Stimulated activated CD4-positive, alpha-beta T cell treated with anti-CD3 and anti-CD28 coated beads, TNF-alpha, amount 100 ng/mL, for 4 hours (primary cell): Measurements from ENCODE around the gene BEX5.
"Not testable (repeated sequence)": the region's sequence is repeated elsewhere in the genome, so short reads cannot be mapped to it uniquely, and the experiment has no call there.

Experiments used
- DNase-seq, 3 experiments: peaks; one replicate each; pipeline ENCODE4 v3.0.0-alpha.2; 2020; ENCODE audit warnings: low read depth in 3 of 3

Gene BEX5

DNA sequence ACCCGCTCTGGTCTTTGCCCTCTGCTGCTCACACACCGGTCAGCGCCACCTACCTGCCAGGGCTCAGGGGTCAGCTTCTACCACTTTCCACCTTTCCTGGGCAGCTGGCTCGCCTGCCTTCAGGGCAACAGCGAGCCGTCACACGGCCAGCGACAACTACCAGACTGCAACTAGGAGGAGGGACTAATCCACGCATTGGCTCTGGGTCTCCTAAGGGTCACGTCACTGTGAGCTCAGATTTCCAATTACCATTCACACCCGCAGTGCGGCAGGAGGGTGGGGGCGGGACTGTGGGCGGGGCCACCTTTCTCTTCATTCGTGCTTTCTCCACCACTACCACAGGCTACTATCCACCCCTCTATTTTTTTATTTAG is at the start of gene BEX5:
Gene BEX5, minus strand, starts transcription at position 172 of the 374 bp plus-strand sequence. CDS start 1,712 bp downstream, outside the sequence.
- DNase-seq = peak; percentile 1 to 26 (median 21)

DNA sequence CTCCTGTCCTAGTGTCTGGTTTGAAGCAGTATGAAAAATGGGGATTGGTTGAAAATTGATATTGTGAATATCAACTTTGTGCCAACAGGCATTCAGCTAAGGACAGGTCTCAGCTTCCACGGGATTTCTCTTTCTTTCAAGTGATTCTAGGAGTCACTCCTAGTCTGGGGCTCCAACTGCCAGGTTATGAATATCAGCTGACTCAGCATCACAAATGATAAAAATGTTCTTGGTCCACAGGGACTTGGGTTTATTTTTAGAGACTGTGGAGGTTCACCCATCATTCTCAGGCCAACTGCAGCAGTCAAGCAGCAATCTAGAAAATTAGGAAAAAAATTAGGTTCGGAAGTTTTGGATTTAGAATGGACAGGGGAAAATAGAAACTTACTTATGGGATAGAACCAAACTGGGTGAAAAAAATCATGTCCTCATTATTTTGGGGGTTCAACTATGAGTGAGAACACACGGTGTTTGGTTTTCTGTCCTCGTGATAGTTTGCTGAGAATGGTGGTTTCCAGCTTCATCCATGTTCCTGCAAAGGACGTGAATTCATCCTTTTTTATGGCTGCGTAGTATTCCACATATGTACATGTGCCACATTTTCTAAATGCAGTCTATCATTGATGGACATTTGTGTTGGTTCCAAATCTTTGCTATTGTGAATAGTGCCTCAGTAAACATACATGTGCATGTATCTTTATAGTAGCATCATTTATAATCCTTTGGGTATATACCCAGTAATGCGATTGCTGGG is 30.4 kb upstream of the BEX5 start:
- no peak for DNase-seq

DNA sequence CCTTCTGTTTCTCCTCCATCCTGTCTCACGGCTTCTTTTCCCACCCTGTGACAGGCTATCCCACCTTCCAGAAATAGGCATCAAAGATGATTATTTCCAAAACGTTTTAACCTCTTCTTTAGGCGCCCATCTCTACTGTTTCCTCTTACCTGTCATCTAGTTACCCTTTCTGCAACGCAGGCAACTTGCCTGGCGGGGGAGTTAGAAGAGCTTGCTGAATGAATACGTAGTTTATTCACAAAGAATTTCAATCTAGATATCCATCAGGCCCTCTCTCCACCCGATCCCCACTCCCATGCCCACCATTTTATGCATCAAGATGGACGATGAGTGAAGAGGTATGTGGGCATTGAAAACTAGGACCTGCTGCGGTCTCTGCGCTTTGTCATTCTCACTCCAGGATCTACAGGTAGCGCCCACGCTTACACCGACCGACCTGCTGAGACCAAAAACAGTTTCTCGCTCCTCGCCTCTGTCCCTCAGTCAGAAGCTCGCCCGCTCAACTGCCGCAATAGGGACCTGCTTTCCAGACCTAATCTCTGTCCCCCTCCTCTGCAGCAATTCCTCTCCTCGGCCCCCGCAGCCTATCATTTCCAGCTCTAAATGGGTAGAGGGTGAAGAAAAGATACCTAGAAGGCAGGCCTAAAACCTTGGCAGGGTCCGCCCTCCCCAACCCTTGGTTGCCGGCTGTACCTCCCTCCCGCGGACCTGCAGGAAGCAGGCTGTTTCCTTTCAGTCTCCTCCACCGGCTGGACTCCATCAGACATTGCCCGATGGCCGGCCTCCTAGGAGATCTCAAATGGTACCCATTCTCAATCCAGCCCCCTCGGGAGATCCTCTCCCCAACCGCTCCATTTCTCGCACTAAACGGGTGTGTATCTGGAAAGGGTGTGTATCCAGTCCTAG is 624 bp downstream of the BEX5 start:
- DNase-seq = peak in 1 of 3 experiments; percentile 2

DNA sequence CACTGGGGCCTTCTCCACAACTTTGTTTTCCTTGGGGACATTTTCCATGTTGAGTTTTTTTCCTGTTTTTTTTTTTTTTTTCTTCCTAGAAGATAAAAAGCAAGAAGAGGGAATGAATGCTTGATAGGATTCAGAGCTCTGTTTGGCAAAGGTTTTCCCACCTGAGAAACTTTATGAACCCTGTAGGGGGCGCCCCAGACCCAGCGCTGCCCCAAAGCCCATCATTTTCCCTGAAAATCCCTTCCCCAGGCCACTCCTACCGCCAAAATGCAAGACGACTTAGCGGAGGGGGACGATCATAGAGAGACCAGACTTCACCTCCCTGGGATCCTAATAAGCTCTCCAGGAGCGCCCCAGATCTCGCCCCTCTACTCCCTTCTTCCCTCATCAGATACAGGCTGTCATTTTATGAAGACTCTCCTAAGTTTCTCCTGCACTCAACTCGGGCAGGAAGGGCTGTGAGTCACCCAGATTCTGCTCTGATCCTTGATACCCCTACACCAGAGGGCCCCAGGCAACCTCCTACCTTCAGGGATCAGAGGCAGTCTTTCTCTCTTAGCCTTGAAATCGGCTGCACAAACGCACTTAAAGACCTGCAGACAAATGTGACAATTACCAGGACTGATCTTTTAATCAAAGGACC is 1.4 kb downstream of the BEX5 start:
- no peak for DNase-seq

DNA sequence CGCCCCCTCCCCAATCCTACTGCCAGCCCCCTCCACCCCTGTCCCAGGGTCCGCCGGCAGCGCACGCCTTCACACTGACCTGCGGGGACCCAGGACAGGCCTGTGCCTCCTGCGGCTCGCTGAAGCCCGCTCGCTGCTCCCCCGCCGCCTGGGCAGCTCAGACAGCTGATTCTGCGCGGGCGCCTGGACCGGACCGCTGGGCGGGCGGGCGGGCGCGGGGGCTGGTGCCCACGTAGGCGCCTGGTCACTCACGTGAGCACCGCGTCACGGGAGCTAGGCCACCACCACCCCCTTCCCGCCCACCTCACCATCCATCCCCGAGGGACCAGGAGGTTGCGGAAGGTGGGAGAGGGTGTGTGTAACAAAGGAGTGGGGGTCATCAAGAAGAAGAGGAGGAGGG is 13.5 kb downstream of the BEX5 start, which contains the start of gene TCEAL6:
Gene TCEAL6, minus strand, starts transcription at position 208 of the 400 bp plus-strand sequence.
- DNase-seq = not testable (repeated sequence)

DNA sequence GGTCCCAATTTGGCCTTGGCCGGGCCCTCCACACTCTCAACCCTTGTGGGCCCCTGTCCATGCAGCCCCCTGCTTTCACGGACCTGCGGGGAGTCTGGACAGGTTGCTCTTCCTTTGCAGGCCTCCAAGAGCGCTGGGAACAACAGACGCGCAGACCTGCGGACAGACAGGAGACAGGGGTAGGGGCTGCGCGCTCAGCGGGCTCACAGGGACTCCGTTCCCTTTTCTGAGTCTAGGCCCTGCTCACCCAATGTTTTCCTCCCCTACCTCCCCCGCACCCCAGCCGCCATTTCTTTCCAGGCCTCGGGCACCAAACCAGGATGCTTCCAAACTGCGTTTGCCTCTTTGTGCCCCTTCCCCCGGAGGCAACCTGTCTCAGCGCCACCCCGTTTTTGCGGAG is 14.1 kb downstream of the BEX5 start:
- not testable (repeated sequence) for DNase-seq

DNA sequence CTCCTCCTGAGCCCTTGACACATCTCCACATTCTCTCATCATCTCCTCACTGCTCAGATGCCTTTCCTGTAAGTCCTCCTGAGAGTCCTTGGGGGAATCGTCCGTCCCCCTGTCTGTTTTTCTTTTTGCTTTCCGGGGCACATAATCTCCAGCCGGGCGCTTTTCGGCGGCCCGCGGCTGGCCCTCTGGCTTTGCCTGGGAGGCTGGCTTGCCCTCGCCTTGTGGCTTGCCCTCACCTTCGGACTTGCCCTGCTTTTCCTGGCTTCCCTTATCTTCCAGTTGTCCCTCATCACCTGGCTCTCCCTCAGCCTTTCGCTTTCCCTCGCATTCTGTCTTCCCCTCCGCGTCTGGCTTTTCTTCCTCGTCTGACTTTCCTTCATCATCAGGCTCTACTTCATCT is 14.9 kb downstream of the BEX5 start:
- DNase-seq = not testable (repeated sequence)

DNA sequence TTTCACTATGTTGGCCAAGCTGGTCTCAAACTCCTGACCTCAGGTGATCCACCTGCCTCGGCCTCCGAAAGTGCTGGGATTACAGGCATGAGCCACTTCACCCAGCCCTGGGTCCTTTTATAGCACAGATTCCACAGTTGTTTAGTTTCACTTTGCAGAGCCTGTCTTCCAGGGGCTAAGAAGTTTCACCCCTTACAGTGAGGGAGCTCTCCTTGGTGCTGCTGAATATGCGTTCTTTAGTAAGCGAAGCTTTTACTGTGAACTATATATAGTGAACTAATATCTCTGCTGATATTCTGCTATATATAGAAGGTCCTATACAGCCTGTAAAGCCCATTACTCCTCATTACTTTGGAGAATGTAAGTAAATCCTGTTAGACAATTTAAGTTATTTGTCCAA is 17.7 kb downstream of the BEX5 start:
- no peak for DNase-seq

DNA sequence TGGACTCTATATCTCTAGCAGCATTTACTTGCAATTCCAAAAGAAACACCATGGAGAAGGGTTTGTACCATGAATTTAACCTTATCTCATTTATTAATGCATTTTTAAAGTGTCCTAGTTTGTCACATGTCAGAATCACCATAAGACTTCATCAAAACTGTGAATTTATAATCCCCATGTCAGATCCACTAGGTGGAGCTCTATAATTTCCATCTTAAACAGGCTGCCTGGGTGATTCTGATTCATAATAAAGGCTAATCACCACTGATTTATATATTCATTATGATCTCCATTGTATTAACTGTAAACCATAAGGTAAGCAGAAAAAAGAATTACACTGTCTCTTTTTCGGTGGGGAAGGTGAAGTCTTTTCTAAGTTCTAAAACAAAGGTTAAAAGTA is 26.3 kb downstream of the BEX5 start:
- no peak for DNase-seq

DNA sequence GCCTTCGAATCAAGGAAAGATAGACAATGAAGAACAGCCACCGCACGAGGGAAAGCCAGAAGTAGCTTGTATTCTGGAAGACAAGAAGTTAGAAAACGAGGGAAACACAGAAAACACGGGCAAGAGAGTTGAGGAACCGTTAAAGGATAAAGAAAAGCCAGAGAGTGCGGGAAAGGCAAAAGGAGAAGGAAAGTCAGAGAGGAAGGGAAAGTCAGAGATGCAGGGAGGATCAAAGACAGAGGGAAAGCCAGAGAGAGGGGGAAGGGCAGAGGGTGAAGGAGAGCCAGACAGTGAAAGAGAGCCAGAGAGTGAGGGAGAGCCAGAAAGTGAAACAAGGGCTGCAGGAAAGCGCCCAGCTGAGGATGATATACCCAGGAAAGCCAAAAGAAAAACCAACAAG is 28.9 kb downstream of the BEX5 start:
- DNase-seq = no peak

DNA sequence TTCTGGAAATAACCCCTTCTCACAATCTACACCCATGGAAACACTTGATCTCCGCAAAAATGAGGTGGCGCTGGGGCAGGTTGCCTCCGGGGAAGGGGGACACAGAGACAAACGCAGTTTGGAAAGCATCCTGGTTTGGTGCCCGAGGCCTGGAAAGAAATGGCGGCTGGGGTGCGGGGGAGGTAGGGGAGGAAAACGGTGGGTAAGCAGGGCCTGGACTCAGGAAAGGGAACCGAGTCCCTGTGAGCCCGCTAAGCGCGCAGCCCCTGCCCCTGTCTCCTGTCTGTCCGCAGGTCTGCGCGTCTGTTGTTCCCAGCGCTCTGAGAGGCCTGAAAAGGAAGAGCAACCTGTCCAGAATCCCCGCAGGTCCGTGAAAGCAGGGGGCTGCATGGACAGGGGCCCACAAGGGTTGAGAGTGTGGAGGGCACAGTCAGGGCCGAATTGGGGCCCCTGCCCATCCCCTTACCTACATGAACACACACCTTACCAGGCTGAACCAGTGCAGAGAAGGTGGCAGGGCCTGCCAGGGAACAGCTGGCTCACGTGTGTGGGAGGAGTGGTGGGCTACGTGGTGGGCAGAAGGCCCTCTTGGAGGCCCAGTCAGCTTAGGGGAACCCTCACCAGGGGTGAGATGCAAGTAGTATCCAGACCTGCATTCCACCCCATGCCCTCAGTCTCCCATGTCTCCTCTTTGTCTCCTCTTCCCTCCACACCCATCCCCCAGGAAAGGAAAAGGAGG is 29.5 kb downstream of the BEX5 start:
- not testable (repeated sequence) for DNase-seq

DNA sequence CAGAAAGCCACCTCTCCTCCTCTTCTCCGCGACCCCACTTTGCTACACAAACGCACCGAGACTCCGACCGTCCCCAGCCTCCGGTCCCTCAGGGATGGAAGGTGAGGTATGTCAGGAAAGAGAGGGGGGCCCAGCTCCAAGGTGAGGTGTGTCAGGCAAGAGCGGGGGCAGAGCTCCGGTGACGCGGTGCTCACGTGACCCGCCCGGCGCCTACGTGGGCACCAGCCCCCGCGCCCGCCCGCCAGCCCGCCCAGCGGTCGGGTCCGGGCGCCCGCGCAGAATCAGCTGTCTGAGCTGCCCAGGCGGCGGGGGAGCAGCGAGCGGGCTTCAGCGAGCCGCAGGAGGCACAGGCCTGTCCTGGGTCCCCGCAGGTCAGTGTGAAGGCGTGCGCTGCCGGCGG is 30.3 kb downstream of the BEX5 start, which contains the start of gene TCEAL2:
Gene TCEAL2, plus strand, starts transcription at position 244 of the 400 bp plus-strand sequence. CDS start 1,152 bp downstream, outside the sequence.
- peak in 2 of 3 experiments; percentile 1 to 2 for DNase-seq

DNA sequence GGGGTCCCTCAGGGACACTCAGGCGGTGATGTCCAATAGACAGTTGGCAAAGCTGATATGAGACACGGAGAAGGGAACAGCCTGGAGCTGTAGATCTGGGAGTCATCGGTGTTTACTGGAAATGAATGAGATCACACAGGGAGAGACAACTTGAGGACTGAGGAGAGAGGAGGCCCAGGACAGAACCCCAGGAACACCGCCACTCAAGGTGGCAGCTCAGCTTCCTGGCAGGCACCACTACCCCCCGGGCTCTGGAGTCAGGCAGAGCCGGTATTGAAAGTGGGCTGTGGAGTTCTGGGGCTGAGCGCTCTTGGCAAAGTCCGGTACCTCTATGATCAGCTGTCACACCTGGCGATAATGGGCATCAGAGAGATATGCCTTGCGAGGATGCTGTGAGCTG is 30.8 kb downstream of the BEX5 start:
- DNase-seq = not testable (repeated sequence)

DNA sequence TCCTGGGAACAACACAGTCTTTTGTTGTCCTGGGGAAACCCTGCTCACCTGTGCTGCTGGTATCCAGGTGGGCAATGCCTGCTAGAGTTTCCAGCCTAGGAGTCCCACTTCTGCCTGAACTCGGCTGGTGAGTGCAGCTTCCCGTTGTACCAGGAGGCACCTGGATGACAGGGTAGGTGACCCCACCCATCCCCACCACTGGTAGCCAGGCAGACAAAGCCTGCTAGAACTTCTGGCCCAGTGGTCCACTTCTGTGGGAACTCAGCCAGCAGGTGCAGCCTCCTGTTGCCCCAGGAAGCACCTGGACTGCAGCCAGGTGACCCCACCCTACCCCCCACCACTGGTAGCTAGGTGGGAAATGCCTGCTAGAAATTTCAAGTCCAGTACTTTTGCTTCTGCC is 40.0 kb downstream of the BEX5 start:
- DNase-seq = no peak

DNA sequence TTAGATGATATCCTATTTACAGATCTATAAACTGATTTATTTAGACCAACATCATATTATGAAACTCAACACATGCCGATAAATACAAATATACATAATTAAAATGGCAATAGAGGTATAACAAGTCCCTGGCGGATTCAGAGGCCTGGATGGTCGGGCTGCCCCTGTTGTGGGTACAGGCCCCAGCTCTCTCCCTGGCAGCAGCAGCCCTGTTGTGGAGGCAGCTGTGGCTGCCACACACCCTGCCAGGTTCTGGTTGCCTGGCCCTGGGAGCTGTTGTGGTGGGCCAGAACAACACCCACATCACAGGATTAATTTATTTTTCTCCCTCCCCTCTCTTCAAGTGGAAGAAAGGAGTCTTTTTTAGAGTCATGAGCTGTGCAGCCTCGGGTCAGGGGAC is 42.4 kb downstream of the BEX5 start:
- DNase-seq = no peak
